Measurements from ENCODE around the gene PIRT.
"Not testable (repeated sequence)": the region's sequence is repeated elsewhere in the genome, so short reads cannot be mapped to it uniquely, and the experiment has no call there.

Gene PIRT

DNA sequence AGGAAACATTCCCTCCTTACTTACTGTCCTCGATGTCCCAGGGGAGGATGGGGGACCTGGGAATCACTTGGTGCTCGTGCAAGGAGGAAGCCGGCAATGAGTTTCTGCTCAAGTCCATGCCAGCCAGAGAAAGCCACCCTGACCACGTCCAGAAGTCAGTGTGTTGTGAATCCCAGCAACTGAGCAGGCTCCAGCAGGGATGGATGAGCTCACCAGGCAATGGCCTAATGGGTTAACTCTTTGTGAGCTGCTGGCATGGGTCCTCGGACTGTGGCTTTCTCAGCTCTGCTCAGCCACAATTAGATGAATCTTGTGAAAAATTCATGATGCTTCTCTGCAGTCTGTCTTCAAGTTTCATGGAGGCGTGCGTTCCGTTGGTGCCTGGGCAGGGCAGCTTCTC, at the start of gene PIRT:
TSS of gene PIRT (minus strand) at position 167 of the 400 bp plus-strand sequence. CDS start 12,442 bp downstream, outside the sequence.
- peak in 2 of 56 donors; percentile 16 to 17 for DNase-seq

GRCh38 chr17:10881959-10882358, 44.1 kb upstream of the PIRT start:
- DNase-seq, result no peak

DNA sequence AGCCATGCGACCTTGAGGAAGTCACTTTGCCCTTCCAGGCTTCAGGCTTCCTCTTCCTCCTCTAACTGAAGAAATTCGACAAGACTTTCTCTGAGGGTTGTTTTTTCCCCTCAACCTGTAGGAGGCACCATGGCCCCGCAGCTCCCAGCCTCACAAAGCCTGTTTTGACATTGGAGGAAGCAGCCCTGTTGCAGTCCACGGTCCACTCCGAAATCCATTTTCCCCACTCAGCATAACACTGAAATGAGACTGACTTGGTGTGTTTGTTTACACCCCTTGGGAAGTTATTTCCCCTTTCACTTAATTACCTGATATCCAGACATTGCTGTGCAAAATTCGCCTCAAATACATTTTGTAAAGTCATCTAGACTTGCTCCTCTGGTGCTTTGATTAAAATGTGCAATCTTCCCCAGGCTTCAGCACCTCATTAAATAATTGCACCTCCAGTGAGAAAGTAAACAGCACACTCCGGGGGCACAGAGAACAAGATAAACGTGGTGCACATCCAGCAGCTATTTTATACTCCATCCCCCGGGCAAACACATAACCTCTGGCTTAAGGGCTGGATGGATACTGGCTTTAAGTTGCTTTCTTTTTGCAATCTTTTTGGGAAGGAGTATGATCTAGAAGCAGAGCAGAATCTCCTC, 41.4 kb upstream of the PIRT start:
- DNase-seq, result peak in 33 of 56 donors; percentile 0 to 53 (median 14)

- peak in 41 of 56 donors; percentile 2 to 69 (median 19) for DNase-seq
Observed at GRCh38 chr17:10875984-10876555, 38.2 kb upstream of the PIRT start.

DNA sequence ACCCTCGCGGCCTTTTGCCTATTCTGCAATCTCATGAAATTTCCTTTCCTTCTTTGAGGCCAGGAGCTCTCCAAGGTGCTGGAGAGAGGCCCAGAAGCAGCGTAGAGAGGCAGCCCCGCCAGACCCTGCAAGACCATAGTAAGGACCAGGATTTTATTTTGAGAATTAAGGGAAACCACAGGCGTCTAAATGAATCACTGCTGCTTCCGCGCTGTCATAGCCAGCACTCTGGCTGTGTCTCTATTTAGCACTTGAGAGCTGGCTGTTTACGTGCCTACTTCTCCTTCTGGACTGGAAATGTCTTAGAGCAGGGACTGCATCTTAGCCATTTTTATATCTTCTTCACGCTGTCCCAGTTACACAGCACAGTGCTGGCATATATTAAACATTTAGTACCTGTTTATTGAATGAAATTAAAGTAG, 37.6 kb upstream of the PIRT start:
- DNase-seq, result peak in 12 of 56 donors; percentile 1 to 17 (median 2)

DNA sequence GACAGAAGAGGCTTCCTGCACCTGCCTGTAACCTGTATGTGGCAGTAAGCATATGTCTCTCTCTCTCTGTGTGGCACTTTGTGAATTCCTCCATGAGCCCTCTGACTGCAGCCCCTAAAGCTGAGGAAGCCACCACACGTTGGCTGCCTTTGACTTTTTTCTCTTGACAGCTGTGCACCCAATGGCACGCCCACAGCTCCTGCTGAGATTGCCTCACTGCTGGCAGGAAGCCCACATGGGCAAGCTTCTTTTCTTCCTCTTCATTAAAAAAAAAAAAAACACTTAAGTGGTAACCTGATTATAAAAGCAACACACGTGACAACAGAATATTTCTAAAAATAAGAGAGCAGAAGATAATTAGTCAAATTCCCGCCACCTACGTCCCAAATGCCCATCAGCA, 34.0 kb upstream of the PIRT start:
- DNase-seq, result peak in 23 of 56 donors; percentile 0 to 67 (median 13)

- DNase-seq, result no peak
Observed at GRCh38 chr17:10870336-10871050, 32.6 kb upstream of the PIRT start.

DNA sequence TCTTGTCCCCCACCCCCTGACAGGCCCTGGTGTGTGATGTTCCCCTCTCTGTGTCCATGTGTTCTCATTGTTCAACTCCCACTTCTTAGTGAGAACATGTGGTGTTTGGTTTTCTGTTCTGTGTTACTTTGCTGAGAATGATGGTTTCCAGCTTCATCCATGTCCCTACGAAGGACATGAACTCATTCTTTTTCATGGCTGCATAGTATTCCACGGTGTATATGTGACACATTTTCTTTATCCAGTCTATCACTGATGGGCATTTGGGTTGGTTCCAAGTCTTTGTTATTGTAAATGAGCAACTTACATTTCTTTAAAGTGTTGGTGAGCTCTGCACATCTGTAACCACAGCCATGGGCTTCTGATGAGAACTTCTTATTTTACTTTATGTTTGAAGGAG, 30.9 kb upstream of the PIRT start:
- not testable (repeated sequence) for DNase-seq

- no peak for DNase-seq
Observed at GRCh38 chr17:10859051-10859450, 21.2 kb upstream of the PIRT start.

GRCh38 chr17:10857976-10858375, 20.1 kb upstream of the PIRT start:
- DNase-seq, result no peak

GRCh38 chr17:10846636-10847035, 8.7 kb upstream of the PIRT start:
- DNase-seq, result not testable (repeated sequence)

DNA sequence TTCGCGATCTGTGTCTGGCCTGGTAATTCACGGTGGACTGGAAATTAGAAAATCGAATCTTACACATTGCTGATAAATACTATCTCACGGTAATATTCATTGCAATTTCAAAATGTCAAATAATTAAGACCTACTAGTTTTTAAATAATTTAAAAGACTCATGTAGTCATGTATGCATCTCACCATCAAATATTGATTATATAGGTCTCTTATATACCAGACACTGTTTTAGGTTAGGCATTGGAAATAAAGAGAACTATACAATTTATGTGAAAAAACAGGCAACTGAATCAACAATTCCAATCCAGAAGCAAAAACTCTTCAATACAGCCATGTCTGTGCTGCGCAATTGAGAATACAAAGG, 7.5 kb upstream of the PIRT start:
- no peak for DNase-seq

DNA sequence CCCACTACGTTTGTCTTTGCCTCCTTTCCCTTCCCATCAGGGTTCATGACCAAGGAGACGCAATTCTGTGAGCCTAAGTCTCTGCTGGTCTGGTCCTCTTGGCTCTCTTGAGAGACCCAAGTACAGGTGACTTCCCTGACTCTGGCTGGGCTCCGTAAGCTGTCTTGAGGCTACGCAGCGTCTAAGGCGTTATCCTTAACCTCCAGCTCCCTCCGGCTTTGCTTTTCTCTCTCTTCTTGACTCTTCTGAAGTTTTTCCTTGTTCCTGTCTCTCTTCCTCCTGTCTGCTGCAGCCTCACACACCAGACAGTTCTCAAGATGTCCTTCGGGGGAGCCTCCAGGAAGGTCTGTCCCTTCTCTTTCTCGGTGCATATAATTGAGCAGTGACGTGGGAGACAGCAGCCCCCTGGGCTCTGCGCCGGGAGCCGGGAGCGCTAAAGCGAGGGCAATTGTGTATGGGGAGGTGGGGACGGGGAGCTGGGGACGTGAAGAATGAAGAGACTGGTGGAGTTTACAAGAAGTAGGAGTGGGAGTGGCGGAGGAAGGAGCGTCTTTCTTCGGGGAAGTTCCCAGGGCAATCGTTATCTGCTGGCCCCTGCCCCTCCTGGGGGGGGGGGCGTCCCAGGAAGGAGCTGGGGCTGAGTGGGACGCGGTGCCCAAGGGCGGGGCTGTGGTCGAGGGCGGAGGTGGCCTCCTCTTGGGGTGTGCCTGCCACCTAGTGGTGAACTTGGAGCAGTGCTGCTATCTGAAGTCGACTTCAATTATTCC, 6.9 kb upstream of the PIRT start:
- DNase-seq, result peak in 47 of 56 donors; percentile 6 to 75 (median 34)

GRCh38 chr17:10843811-10844210, 5.9 kb upstream of the PIRT start:
- DNase-seq, result peak in 16 of 56 donors; percentile 1 to 37 (median 7)

GRCh38 chr17:10842658-10843057, 4.8 kb upstream of the PIRT start:
- DNase-seq, result peak in 49 of 56 donors; percentile 4 to 81 (median 39)

- DNase-seq, result no peak
Observed at GRCh38 chr17:10838682-10839081, 795 bp upstream of the PIRT start.

GRCh38 chr17:10836966-10837590, 809 bp downstream of the PIRT start:
- peak in 1 of 56 donors; percentile 3 for DNase-seq

DNA sequence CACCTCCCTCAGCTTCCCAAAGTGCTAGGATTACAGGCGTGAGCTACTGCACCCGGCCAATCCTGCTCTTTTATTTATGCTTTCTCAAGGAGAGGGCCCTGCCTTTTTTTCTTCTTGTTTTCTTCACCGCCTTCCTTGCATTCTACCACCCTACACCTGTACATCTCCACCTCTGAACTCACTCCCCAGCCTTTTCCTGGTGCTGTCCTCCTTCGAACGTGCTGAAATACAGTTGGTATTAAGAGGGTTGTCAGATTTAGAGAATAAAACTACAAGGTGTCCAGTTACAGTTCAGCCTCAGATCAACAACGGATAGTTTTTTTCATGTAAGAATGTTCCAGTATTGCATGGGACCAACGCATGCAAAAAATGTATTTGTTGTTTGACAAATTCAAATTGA, 1.7 kb downstream of the PIRT start:
- DNase-seq, result no peak

DNA sequence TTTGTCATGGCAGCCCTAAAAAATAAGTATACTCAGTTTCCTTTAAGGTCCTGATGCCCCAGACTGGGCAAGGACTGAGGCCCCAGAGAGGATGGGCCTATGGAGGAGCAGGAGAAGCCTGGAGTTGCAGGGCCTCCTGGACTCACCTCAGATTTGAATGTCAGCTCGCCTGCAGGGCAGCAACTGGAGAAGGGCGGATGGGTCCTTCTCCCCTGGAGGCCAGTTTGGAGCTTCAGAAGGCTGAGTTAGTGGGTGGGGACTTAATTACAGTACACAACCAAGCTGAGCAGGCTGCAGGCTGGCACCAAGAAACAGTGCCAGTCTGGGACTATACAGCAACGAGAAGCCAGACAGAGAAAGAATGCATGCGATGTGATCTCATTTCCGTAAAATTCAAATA, 6.2 kb downstream of the PIRT start:
- DNase-seq, result no peak

- no peak for DNase-seq
Observed at GRCh38 chr17:10827898-10828552, 9.9 kb downstream of the PIRT start.

DNA sequence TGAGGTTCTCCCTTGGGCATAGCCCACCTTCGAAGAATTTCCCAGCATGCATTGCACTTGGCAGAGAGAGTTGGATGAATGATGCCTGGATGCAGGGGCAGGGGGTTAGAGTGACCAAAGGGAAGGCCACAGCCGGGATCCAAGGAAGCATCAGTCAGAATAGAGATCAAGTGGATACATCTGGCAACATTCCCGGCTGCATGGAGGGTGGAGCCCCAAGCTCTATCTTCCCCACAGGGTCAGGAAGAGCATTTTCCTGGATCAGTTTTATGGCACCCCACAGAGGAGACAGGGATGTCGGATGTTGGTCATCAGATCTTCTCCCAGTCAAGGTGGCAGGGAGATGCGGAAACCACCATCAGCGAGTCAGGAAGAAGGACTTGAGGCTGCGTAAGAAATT, 13.0 kb downstream of the PIRT start:
- DNase-seq, result no peak
